Measurements from ENCODE around the gene RAD51AP1. TPM values are rescaled to one million over a fixed set of nuclear protein-coding genes. Genes with fewer than 3 reads are reported as not detected.

The RAD51AP1 gene
- total RNA-seq, result 48.2 and 49.0 TPM in 2 replicates
- long read RNA-seq, transcript RAD51AP1-202 (9 exons, 2,113 nt), result major isoform, 12 of 38 reads
- long read RNA-seq, partial matches to known transcripts, result 10 of 38 reads
- long read RNA-seq, other reads (novel, unspliced or antisense), result 15 of 38 reads

GRCh38 chr12:4538207-4539160, at the start of gene RAD51AP1:
Gene RAD51AP1, plus strand, starts transcription at chr12:4538890. Its CDS starts 50 bp downstream, at chr12:4538940.
- Mint-ChIP-seq H3K27me3 (ENCODE audit: low read depth) (no peaks in the 10 kb centered on the region), H3K27ac (ENCODE audit: unreplicated experiment) (peak within 1 kb of the TSS; percentile 100), H3K9me3 (no peaks in the 10 kb centered on the region), H3K4me3 (peak within 1 kb of the TSS; percentile 97), H3K4me1 (peaks cover 27% of the 10 kb centered on the region), H3K36me3 (ENCODE audit: low read depth) (no peaks in the 10 kb centered on the region)
- DNase-seq (ENCODE audit: low read depth, low spot score), result peak; percentile 89
- no peak for TF ChIP-seq CTCF (conservative IDR thresholded peaks at IDR 0.05)

- Mint-ChIP-seq H3K27me3 (ENCODE audit: low read depth) (no peaks in the 10 kb centered on the region), H3K4me1 (peaks cover 5% of the 10 kb centered on the region), H3K4me3 (no peak overlapping the region), H3K27ac (ENCODE audit: unreplicated experiment) (no peak overlapping the region), H3K36me3 (ENCODE audit: low read depth) (peaks cover 3% of the 10 kb centered on the region), H3K9me3 (no peaks in the 10 kb centered on the region)
- no peak for DNase-seq (ENCODE audit: low read depth, low spot score)
- TF ChIP-seq CTCF (conservative IDR thresholded peaks at IDR 0.05), result no peak
Measured at GRCh38 chr12:4489556-4489955, 49.1 kb upstream of the RAD51AP1 start.

- no peaks in the 10 kb centered on the region for H3K9me3 Mint-ChIP-seq
- no peak overlapping the region for H3K4me3 Mint-ChIP-seq
- TF ChIP-seq CTCF (conservative IDR thresholded peaks at IDR 0.05), result no peak
- H3K4me1 Mint-ChIP-seq, result peaks cover 5% of the 10 kb centered on the region
- no peak for DNase-seq (ENCODE audit: low read depth, low spot score)
- no peaks in the 10 kb centered on the region for H3K27me3 Mint-ChIP-seq (ENCODE audit: low read depth)
- no peak overlapping the region for H3K27ac Mint-ChIP-seq (ENCODE audit: unreplicated experiment)
- peaks cover 3% of the 10 kb centered on the region for H3K36me3 Mint-ChIP-seq (ENCODE audit: low read depth)
Measured at GRCh38 chr12:4490973-4491372, 47.7 kb upstream of the RAD51AP1 start.

GRCh38 chr12:4496145-4496838, 42.4 kb upstream of the RAD51AP1 start:
- no peak for TF ChIP-seq CTCF (conservative IDR thresholded peaks at IDR 0.05)
- DNase-seq (ENCODE audit: low read depth, low spot score), result no peak
- Mint-ChIP-seq H3K4me3 (no peak overlapping the region), H3K4me1 (no peaks in the 10 kb centered on the region), H3K9me3 (no peaks in the 10 kb centered on the region), H3K36me3 (ENCODE audit: low read depth) (peaks cover 17% of the 10 kb centered on the region), H3K27me3 (ENCODE audit: low read depth) (no peaks in the 10 kb centered on the region), H3K27ac (ENCODE audit: unreplicated experiment) (no peak overlapping the region)

GRCh38 chr12:4499186-4499585, 39.5 kb upstream of the RAD51AP1 start:
- H3K27ac Mint-ChIP-seq (ENCODE audit: unreplicated experiment), result no peak overlapping the region
- H3K27me3 Mint-ChIP-seq (ENCODE audit: low read depth), result no peaks in the 10 kb centered on the region
- H3K4me1 Mint-ChIP-seq, result no peaks in the 10 kb centered on the region
- DNase-seq (ENCODE audit: low read depth, low spot score), result no peak
- H3K36me3 Mint-ChIP-seq (ENCODE audit: low read depth), result peaks cover 25% of the 10 kb centered on the region
- no peak overlapping the region for H3K4me3 Mint-ChIP-seq
- H3K9me3 Mint-ChIP-seq, result no peaks in the 10 kb centered on the region
- TF ChIP-seq CTCF (conservative IDR thresholded peaks at IDR 0.05), result no peak

All from neural crest cell (in vitro differentiated cells).